Stimulated activated CD4-positive, alpha-beta T cell treated with anti-CD3 and anti-CD28 coated beads, Interleukin-15, amount 100 ng/mL, for 1 hour (primary cell): Measurements from ENCODE around the gene ZNF621.
A peak's percentile ranks its signal among the peaks of the same experiment; 100 is the strongest.

Experiments used
- DNase-seq, 2 donors: peaks; one replicate each; pipeline ENCODE4 v3.0.0-alpha.2; 2020; ENCODE audit warnings: low read depth in 1 of 2, low spot score in 1 of 2

Gene ZNF621

GRCh38 chr3:40524568-40525285, at the start of gene ZNF621:
Gene ZNF621 (plus strand): TSS chr3:40524960. CDS start chr3:40525841, 881 bp downstream.
- DNase-seq: peak; percentile 67 to 79

- DNase-seq: peak; percentile 13 to 34
These were observed 48.0 kb upstream of the ZNF621 start, which contains the start of gene ZNF619 for GRCh38 chr3:40476478-40477470. Gene ZNF619 (plus strand): TSS chr3:40477122. CDS start chr3:40477980, 858 bp downstream.

GRCh38 chr3:40477666-40478065, 47.1 kb upstream of the ZNF621 start:
- DNase-seq: no peak

DNA sequence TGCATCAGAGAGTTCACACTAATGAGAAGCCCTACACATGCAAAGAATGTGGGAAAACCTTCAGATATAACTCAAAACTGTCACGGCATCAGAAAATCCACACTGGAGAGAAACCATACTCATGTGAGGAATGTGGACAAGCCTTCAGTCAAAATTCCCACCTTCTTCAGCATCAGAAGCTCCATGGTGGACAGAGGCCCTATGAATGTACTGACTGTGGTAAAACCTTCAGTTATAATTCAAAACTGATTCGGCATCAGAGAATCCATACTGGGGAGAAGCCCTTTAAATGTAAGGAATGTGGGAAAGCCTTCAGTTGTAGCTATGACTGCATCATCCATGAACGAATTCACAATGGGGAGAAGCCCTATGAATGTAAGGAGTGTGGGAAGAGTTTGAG, 37.6 kb upstream of the ZNF621 start:
- no peak for DNase-seq

GRCh38 chr3:40490916-40491315, 33.8 kb upstream of the ZNF621 start:
- no peak for DNase-seq

DNA sequence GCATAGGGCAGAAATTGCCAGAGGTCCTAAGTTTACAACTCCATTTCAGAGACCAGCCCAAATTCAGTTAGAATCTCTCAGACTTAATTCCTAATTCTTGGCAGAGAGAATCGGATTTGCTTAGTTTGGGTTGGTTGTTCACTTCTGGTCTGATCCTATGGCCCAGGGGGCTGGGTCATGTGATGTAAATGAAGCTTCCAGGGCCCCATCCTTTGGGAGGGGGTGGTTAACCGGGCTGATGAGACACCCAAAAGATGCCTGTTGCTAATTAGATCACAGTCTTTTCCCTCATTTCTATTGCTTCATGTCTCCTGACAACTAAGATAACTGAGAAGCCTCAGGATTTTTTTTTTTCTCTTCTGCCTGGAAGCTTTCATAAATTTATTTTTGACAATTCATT, 30.1 kb upstream of the ZNF621 start:
- no peak for DNase-seq

- no peak for DNase-seq
These were observed 27.5 kb upstream of the ZNF621 start for GRCh38 chr3:40497288-40497687.

GRCh38 chr3:40499952-40500351, 24.8 kb upstream of the ZNF621 start:
- DNase-seq: no peak

GRCh38 chr3:40502034-40502433, 22.7 kb upstream of the ZNF621 start:
- DNase-seq: no peak

GRCh38 chr3:40504636-40505430, 19.9 kb upstream of the ZNF621 start:
- no peak for DNase-seq

DNA sequence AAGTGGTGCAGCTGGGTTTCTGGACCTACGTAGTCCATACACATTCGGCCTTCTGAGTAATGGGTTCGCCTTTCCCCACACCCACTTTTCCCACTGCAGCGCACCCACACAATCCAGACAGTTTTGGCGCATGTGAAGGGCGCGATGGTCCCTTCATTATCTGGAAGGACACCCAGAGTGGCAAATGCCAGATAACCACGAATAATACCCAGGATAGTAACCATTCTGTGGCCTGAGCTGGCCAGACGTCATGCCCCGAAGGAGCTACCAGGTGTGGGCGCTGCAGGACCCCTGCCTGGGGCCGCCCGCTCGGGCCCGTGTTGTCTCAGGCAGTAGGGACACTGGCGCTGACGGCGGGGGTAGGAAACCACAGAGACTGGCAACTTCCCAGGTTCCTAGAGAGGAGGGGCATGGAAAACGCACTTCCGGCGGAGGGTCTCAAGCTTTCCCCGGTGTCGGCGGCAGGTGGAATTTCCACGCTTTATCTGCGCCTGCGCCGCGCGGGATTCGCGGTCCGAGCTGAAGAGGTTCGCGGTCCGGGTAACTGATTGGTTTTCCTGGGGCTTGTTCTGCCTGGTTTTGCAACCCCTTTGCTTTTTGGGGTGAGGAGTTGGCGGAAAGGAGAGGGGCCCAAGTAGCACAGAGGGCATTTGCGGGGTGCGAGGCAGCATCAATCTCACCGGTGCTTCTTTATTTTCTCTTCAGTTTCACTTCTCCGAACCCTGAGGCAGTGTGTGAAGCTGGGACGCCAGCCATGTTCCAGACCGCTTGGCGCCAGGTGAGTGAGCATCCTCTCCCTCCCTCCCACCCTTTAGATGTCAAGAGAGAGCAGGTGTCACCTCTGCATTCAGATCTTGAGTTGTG, 18.9 kb upstream of the ZNF621 start, which contains the start of gene ZNF620:
ZNF620 (plus strand) TSS at position 441 of the 864 bp plus-strand sequence; CDS start at position 755, 314 bp downstream.
- DNase-seq: peak; percentile 36 to 37

GRCh38 chr3:40511031-40511718, 13.6 kb upstream of the ZNF621 start:
- DNase-seq: no peak

DNA sequence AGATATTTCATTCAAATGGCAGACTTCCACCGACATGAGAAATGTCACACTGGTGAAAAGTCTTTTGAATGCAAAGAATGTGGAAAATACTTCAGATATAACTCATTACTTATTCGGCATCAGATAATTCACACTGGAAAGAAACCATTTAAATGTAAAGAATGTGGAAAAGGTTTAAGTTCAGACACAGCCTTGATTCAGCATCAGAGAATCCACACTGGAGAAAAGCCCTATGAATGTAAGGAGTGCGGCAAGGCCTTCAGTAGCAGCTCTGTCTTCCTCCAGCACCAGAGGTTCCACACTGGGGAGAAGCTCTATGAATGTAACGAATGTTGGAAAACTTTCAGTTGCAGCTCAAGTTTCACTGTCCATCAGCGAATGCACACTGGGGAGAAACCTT, 8.6 kb upstream of the ZNF621 start:
- DNase-seq: no peak

- no peak for DNase-seq
These were observed 6.7 kb upstream of the ZNF621 start for GRCh38 chr3:40518067-40518466.

GRCh38 chr3:40518848-40519247, 5.9 kb upstream of the ZNF621 start:
- DNase-seq: no peak

DNA sequence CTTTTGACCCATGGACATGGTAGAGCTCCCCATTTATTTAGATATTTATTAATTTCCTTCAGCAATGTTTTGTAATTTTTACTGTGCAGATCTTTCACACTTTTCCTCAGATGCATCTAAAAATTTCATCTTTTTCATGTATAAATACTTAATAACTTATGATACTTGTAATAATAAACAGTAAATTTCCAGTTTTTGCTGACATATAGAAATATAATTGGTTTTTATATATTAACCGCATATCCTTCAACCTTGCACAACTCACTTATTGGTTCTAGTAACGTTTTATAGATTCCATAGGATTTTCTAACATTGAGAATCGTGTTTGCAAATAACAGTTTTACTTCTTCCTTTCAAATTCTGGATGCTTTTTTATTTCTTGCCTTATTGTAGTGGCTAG, 3.5 kb upstream of the ZNF621 start:
- no peak for DNase-seq

GRCh38 chr3:40523781-40524180, 979 bp upstream of the ZNF621 start:
- no peak for DNase-seq

- no peak for DNase-seq
These were observed 565 bp upstream of the ZNF621 start for GRCh38 chr3:40524222-40524567.

DNA sequence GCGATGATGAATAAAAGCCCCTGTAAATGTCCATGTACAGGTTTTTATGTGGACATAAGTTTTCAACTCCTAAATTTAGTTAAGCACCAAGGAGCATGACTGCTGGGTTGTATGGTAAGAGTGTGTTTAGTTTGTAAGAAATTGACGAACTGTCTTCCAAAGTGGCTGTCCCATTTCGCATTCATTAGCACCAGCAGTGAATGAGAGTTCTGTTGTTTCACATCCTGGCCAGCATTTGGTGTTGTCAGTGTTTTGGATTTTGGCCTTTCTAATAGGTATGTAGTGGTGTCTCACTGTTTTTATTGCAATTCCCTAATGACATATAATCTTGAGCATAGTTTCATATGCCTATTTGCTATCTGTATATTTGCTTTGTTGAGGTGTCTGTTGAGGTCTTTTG, 3.7 kb downstream of the ZNF621 start:
- DNase-seq: no peak

DNA sequence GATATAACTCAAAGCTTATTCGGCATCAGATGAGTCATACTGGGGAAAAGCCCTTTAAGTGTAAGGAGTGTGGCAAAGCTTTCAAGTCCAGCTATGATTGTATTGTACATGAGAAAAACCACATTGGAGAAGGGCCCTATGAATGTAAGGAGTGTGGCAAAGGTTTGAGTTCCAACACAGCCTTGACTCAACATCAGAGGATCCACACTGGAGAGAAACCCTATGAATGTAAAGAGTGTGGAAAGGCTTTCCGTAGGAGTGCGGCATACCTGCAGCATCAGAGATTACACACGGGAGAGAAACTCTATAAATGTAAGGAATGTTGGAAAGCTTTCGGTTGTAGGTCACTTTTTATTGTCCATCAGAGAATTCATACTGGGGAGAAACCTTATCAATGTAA, 7.5 kb downstream of the ZNF621 start:
- DNase-seq: no peak
